K562 (cell line): ENCODE measurements around the gene RALB. TPM values are rescaled to one million over a fixed set of nuclear protein-coding genes. Genes with fewer than 3 reads are reported as not detected.

Source experiments
- ARID4B ChIP-seq: sonication (generic); formaldehyde crosslinking; IDR thresholded peaks from 2 replicates; pipeline ENCODE4 v1.8.0; 2022; ENCODE audit warnings: mild to moderate bottlenecking, missing genetic modification reagents
- BACH1 ChIP-seq: fragments of 200-800 bp; sonication (Bioruptor generic); IDR thresholded peaks from 2 replicates; pipeline ENCODE4 v1.6.1; 2016; ENCODE audit warnings: missing genetic modification characterization, missing compliant biosample characterization
- KLF13 ChIP-seq: fragments of 450-650 bp; IDR thresholded peaks from 2 replicates; pipeline ENCODE4 v1.6.1; 2016; ENCODE audit warnings: missing genetic modification characterization, low read depth, mild to moderate bottlenecking, missing compliant biosample characterization, moderate library complexity, borderline replicate concordance
- SUPT5H ChIP-seq: fragments of 450-650 bp; IDR thresholded peaks from 2 replicates; pipeline ENCODE4 v1.6.1; 2016
- ZBTB12 ChIP-seq: fragments of 250-450 bp; sonication (Bioruptor Pico); IDR thresholded peaks from 2 replicates; pipeline ENCODE4 v1.4.0; 2020
- ZBTB40 ChIP-seq, 2 experiments: fragments of 450-650 bp in 1 of 2; sonication (generic) in 1 of 2; formaldehyde crosslinking in 1 of 2; IDR thresholded peaks; 2 replicates each; pipeline versions ENCODE4 v1.7.1 to v1.9.0; 2016 to 2022; ENCODE audit warnings: inconsistent platforms in 1 of 2, mild to moderate bottlenecking in 1 of 2, missing genetic modification reagents in 1 of 2
- polyA plus RNA-seq, 8 experiments: library from polyadenylated mRNA; depleted of rRNA in 4 of 8; stranded (reverse) in 5 of 8; unstranded in 3 of 8; fragments of >200 nt; fragmentation: Nextera tagmentation in 2 of 8; fragmentation: Illumina TruSeq in 1 of 8; extraction: Ambion mirVana in 2 of 8; extraction: Trizol in 1 of 8; gene quantifications; 2 replicates each; pipeline versions ENCODE4 v1.2.1 to v1.2.3, GENCODE V29; 2011 to 2014; ENCODE audit warnings: inconsistent platforms in 1 of 8, missing spikeins in 1 of 8
- total RNA-seq, 7 experiments: library from RNA; depleted of rRNA in 6 of 7; stranded (reverse); fragments of >200 nt in 6 of 7; fragmentation: Illumina TruSeq in 2 of 7; extraction: Trizol in 2 of 7; gene quantifications; 2 replicates each; pipeline versions ENCODE4 v1.2.1 to v1.2.3, GENCODE V29; 2011 to 2021; ENCODE audit warnings: low replicate concordance in 1 of 7
- TF ChIP-seq, protein P1 (sequence below): sonication (generic); formaldehyde crosslinking; IDR thresholded peaks from 2 replicates; pipeline ENCODE4 v1.9.0; 2022; ENCODE audit warnings: mild to moderate bottlenecking, missing genetic modification reagents

Gene RALB
- total and polyA plus RNA-seq, 9 of the 15 experiments (the other 6 are each of a cell fraction or from before 2014, with no cell fraction given), result 14.8 to 65.6 (median 38.4) TPM

DNA sequence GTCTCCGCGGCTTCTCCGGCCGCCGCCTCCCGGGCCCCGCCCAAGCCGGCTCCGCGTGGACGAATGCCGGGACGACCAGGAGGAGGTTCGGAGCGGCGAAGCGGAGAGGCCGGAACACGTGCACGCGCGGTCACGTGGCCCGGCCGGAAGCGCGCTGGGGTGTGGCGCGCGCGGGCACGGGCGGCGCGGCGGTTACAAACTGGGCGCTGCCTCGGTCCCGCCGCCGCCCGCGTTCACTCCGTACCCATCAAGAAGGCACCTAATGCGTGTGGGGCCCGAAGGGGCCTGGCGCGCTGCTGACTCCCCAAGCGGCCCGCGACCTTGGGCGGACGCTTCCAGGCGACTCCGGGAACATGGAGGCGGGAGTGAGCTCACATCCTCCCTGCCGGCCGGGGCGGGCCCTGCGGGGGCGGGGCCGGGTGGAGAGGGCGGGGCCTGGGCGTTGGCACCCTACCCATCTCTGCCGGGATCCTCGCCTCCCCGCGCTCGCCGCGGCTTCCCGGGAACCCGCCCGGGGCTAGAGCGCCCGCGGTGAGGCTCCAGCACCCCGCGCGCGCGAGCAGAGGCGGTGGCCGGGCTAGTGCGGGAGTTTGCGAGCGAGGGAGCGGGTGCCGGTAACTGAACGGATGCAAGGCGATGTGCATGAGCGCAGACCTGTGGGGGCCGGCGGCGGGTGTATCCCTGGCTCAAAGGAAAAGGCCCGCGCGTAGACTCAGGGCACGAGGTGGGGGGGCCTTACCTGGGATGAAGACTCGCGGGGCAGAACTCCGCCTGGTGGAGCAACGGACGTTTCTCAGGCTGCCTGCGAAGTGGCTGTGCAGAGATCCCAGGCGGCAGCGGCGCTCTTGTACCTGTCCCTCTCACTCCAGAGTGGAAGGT, 29.4 kb upstream of the RALB start, which contains the start of gene TMEM185B (continued):
- TF ChIP-seq, protein P1, sequence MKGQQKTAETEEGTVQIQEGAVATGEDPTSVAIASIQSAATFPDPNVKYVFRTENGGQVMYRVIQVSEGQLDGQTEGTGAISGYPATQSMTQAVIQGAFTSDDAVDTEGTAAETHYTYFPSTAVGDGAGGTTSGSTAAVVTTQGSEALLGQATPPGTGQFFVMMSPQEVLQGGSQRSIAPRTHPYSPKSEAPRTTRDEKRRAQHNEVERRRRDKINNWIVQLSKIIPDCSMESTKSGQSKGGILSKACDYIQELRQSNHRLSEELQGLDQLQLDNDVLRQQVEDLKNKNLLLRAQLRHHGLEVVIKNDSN (CRISPR knock-in tag), result peak; percentile 94
- TF ChIP-seq ZBTB40 (IDR thresholded peaks at IDR 0.05), result peak; percentile 84
- TF ChIP-seq ZBTB40 (CRISPR knock-in tag; IDR thresholded peaks at IDR 0.05), result no peak
- TF ChIP-seq ARID4B, result peak; percentile 98
- TF ChIP-seq SUPT5H, result peak; percentile 74
- TF ChIP-seq KLF13 (tag), result peak; percentile 80; the same call in 1 of the 2 replicates
- peak; percentile 51; the same call in 1 of the 2 replicates for TF ChIP-seq ZBTB12 (CRISPR knock-in tag)
- no peak for TF ChIP-seq BACH1 (tag)
